HL-60/S4 treated with retinoic acid at 250 ng/mL for 4 days and 3 days (cell line): ENCODE results near the gene SF3B4.

ENCODE experiments used
- in situ Hi-C: fragments of 300-500 bp; cut with MboI; formaldehyde crosslinking; loops from 2 replicates; pipeline ENCODE4 v1.7.0; 2022; ENCODE audit warnings: low sequenced_read_pairs

SF3B4 gene

GRCh38 chr1:149934356-149934755, 6.8 kb upstream of the SF3B4 start:
- in situ Hi-C loops, result no loop called here

DNA sequence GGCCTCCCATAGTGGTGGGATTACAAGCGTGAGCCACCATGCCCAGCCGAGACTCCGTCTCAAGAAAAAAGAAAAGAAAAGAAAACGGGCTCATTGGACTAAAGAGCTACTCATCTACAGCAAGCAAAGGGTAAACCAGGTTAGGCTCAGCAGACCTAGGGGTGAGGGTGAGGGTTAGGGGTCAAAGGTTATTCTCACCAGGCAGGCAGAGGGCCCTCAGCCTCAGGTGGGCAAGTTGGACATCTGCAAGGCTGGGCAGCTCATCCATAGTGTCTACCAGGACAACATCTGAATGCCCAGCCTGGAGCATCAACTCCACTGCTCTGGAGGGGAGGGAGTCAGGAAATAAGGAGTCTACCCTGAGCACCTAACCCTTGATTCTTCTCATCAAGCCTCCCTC, 5.6 kb upstream of the SF3B4 start:
- in situ Hi-C loops, result no loop called here

DNA sequence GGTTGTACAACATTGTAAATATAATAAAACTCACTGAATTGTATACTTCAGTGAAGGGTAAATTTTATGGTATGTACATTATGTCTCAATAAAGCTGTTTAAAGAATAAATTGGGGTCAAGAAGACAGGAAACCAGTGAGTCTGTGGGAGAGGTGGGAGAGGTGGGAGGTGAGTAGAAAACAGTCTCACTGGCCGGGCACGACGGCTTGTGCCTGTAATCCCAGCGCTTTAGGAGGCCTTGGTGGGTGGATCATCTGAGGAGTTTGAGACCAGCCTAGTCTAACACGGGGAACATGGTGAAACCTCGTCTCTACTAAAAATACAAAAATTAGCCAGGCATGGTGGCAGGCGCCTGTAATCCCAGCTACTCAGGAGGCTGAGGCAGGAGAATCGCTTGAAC, 4.9 kb upstream of the SF3B4 start:
- in situ Hi-C loops, result no loop called here

DNA sequence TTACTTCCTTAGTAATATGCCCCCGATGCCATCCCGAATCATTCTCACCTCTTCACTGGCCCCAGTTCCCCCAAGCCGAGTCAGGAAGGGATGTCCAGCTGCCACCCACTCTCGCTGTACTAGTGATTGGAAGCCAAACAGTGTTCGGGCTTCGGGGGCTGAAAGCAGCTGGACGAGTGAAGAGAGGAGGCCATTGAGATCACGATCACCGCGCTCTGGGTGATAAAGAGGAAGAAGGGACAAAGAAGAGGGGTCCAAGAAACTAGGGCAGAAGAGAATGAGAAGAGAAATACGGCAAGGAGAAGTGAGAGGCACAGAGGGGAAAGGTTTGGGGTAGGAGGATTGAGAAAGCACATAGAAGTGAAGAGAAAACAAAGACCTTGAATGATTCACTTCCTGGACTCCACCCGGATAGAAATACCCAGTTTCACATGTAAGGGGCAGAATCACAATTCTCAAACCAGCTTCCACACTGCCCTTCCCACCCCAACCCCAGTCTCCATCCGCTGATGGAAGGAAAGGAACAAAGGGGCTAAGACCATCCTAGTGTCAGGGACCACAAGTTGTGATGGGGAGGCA, 3.7 kb upstream of the SF3B4 start:
- in situ Hi-C loops, result no loop called here

DNA sequence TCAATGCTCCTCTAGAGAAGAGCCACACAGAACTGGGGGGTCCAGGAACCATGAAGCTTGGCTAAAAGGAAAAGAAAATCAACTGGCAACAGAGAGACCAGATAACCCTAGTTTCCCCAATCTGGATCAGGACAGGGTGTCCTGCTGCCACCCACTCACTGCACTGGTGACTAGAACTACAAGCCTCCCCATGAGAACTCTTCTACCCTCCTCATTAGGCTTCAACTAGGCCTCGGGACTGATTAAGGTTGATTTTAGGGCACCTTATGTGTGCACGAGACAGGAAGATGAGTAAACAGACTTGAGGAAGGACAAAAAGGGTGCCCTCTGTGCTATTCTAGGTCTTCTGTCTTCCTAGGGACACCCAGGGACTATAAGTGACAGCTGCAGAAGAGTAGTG, 2.3 kb upstream of the SF3B4 start:
- in situ Hi-C loops, result no loop called here

DNA sequence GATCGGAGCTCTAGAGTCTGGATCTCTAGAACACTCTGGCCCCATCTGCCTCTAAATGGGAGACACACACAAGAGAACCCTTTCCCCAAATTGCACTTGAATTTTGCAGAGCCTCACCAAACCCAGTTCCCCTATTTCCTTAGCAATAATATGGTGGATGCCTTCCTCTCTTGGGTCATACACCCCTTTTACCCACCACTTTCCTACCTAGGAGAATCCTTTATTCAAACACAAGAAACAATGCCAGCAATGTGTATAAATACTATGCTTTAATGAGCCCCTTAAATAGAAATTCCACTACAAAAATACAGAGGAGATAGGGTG, 760 bp upstream of the SF3B4 start:
- in situ Hi-C loops, result no loop called here

- in situ Hi-C loops, result no loop called here
These were observed 494 bp downstream of the SF3B4 start for GRCh38 chr1:149927056-149927562.

DNA sequence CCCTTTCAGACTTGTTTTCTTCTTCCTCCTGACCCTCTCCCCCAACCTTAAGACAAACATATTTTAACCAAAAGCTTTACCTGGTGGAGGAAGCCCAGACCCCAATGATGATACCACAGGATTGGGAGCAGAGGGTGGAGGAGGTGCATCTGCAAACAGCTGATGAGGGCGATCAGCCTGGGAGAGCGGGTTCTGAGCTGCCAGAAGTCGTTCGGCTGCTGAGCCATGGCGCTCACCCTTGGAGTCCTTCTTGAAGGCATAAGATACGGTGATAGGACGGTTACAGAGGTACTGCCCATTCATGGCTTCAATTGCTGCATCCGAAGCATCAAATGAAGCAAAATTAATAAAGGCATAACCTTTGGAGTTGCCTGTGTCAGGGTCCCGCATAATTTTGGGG, 1.3 kb downstream of the SF3B4 start:
- in situ Hi-C loops, result no loop called here

GRCh38 chr1:149925751-149926150, 1.9 kb downstream of the SF3B4 start:
- in situ Hi-C loops, result no loop called here

- in situ Hi-C loops, result no loop called here
These were observed 2.3 kb downstream of the SF3B4 start for GRCh38 chr1:149925345-149925744.

- in situ Hi-C loops, result no loop called here
These were observed 4.0 kb downstream of the SF3B4 start for GRCh38 chr1:149923626-149924025.

- in situ Hi-C loops, result no loop called here
These were observed 9.9 kb downstream of the SF3B4 start, which contains the start of gene SV2A for GRCh38 chr1:149917571-149918144. Gene SV2A (minus strand): TSS chr1:149917844. CDS start chr1:149913840, 4,004 bp downstream.

DNA sequence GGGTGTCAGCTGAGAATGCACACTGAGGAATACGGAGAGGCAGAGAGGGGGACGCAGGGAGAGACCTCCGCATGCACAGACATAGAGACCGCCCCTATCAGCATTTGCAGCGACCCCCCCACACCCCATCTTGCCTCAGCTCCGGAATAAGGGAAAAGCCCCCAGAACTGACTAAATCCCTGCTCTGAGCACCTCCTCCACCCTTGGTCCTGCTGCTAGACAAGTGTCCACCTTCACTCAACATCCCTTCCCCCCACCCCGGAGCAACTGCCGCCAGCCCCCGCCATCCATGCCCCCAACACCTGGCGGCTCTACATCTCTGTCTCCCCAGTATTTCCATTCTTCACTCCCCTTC, 10.7 kb downstream of the SF3B4 start:
- in situ Hi-C loops, result no loop called here

- in situ Hi-C loops, result no loop called here
These were observed 11.3 kb downstream of the SF3B4 start for GRCh38 chr1:149916193-149916897.

GRCh38 chr1:149915429-149916192, 12.0 kb downstream of the SF3B4 start:
- in situ Hi-C loops, result no loop called here

- in situ Hi-C loops, result no loop called here
These were observed 13.1 kb downstream of the SF3B4 start for GRCh38 chr1:149914545-149914944.

DNA sequence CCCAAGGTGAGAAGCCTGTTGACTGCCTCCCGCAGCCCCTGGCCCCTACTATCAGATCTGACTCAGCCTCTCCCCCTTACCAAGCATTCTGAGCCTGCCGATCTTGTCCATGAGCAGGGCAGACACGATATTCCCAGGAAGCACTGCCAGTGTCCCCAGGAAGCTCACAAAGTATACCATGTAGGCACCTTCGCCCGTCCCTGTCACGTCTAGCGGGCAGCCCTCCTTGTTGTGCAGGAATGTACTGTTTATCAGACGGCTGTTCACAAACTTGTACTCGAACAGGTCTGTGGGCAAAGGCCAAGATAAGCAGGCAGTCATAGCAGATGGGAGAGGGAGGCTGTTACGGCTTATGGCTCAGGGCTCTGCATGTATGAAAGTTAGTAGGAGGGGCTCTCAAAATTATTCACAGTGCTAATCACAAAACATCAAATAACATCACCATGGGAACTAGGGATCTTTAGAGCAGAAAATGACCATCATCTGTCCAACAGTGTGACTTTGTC, 21.0 kb downstream of the SF3B4 start:
- in situ Hi-C loops, result loop anchor here (10.0 kb wide), 1 partner anchor 288 kb away; no protein-coding TSS in a partner anchor

DNA sequence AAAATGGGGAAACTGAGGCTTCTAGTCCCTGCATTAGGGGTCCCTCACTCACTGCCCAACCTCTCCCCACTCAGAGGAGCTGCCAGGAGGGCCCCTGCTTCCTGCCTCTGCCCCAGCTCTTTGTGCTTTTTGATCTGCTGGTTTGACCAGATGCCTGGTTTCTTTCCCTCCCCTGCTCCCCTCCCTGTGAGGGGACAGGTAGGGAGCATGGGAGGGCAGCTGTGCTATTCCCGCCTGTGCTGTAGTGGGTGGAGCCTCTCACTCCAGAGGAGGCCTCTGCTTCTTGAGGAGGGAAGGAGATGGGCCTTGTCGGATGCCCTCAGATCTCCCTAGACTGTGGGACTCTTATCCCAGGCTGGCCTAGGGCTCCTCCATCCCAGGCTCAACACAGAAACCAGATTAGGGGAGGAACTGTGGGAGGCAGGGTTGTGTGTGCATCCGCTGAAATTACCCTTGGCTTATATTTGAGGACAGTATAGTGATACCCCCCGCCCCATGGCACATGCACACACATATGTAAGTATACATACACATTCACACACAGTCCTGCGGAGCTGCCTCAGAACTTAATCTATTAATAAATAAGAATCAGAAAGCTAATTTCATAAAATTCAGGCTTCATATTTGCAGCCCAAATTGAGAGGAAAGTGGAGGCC, 23.6 kb downstream of the SF3B4 start:
- in situ Hi-C loops, result loop anchor here (10.0 kb wide), 1 partner anchor 291 kb away; no protein-coding TSS in a partner anchor

DNA sequence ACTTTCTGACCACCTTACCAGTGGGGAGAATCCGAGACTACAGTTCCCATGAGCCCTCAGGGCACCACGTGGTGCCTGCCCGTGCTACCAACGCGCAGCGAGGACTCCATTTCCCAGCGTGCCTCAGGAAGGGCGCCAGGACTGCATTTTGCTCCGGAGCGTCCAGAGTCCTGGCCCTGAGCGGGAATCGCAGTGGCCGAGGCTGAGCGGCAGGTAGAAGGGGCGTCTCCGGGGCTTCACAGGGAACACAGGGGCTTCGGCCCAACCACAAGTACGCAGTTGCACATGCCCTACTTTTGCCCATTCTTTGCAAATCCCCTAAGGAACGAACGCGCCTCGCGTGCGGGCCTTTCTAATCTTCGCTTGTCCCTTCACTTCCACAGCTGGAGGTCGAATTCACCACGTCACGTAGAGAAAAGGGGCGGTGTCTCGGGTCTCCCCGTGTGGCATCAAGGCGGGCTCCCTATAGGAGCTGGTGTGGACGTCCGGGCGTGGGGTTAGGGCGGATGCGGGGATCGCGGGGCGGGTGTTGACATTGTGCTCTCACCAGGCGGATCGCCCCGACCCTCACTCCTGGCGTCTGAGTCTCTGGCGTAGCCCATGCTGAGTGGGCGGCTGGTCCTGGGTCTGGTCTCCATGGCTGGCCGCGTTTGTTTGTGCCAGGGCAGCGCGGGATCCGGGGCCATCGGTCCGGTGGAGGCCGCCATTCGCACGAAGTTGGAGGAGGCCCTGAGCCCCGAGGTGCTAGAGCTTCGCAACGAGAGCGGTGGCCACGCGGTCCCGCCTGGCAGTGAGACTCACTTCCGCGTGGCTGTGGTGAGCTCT, 27.9 kb downstream of the SF3B4 start, which contains the start of gene BOLA1:
Gene BOLA1 (plus strand): TSS at position 109 of the 825 bp plus-strand sequence. CDS start 492 bp downstream, at position 601.
- in situ Hi-C loops, result loop anchor here (10.0 kb wide), 1 partner anchor 295 kb away; no protein-coding TSS in a partner anchor

- in situ Hi-C loops, result no loop called here
These were observed 31.0 kb downstream of the SF3B4 start for GRCh38 chr1:149896575-149896974.
